ENCODE measurements around the gene PDZD2. TPM values are rescaled to one million over a fixed set of nuclear protein-coding genes. Genes with fewer than 3 reads are reported as not detected.
A peak's percentile ranks its signal among the peaks of the same experiment; 100 is the strongest.

Gene PDZD2
- total RNA-seq, 4 donors from 2014 or later: 107 to 195 (median 123) TPM

- no peaks in the 10 kb centered on the region for H3K27me3 ChIP-seq
- DNase-seq (ENCODE audit: low spot score in 2 of 2): peak in 1 of 2 donors; percentile 68
- peak overlapping the region; percentile 78 for H3K4me3 ChIP-seq
- no peak for TF ChIP-seq POLR2A (IDR thresholded peaks at IDR 0.05)
- TF ChIP-seq EP300 (IDR thresholded peaks at IDR 0.05): no peak
- TF ChIP-seq POLR2AphosphoS5 (IDR thresholded peaks at IDR 0.05): no peak
- TF ChIP-seq CTCF (IDR thresholded peaks at IDR 0.05): no peak
- peaks cover 27% of the 10 kb centered on the region for H3K4me1 ChIP-seq
- peak overlapping the region; percentile 76 for H3K27ac ChIP-seq
- WGBS: 4% methylated on average over 28 of the region's 49 CpGs
- no peaks in the 10 kb centered on the region for H3K36me3 ChIP-seq
- H3K9me3 ChIP-seq: peaks cover 10% of the 10 kb centered on the region
Observed at GRCh38 chr5:31854181-31855133, 215.5 kb downstream of the PDZD2 start.

GRCh38 chr5:31855134-31856040, 216.5 kb downstream of the PDZD2 start:
- peak overlapping the region; percentile 78 for H3K4me3 ChIP-seq

GRCh38 chr5:31859096-31859495, 220.2 kb downstream of the PDZD2 start:
- Histone ChIP-seq H3K27ac (no peak overlapping the region), H3K9me3 (peaks cover 10% of the 10 kb centered on the region), H3K4me1 (peaks cover 20% of the 10 kb centered on the region), H3K4me3 (no peak overlapping the region), H3K36me3 (no peaks in the 10 kb centered on the region), H3K27me3 (no peaks in the 10 kb centered on the region)
- TF ChIP-seq POLR2AphosphoS5 (IDR thresholded peaks at IDR 0.05) (no peak), EP300 (IDR thresholded peaks at IDR 0.05) (no peak), CTCF (IDR thresholded peaks at IDR 0.05) (no peak), POLR2A (IDR thresholded peaks at IDR 0.05) (no peak)
- DNase-seq (ENCODE audit: low spot score in 2 of 2): no peak

More at GRCh38 chr5:31855134-31856040, 216.5 kb downstream of the PDZD2 start:
- Histone ChIP-seq H3K27ac (peak overlapping the region; percentile 76), H3K36me3 (no peaks in the 10 kb centered on the region), H3K4me1 (peaks cover 27% of the 10 kb centered on the region), H3K9me3 (peaks cover 10% of the 10 kb centered on the region), H3K27me3 (no peaks in the 10 kb centered on the region)
- no peak for TF ChIP-seq POLR2A (IDR thresholded peaks at IDR 0.05)
- TF ChIP-seq CTCF (IDR thresholded peaks at IDR 0.05): no peak
- no peak for TF ChIP-seq EP300 (IDR thresholded peaks at IDR 0.05)
- no peak for TF ChIP-seq POLR2AphosphoS5 (IDR thresholded peaks at IDR 0.05)
- 10% methylated on average over 24 of the region's 31 CpGs for WGBS
- no peak for DNase-seq (ENCODE audit: low spot score in 2 of 2)

GRCh38 chr5:31860278-31860677, 221.3 kb downstream of the PDZD2 start:
- no peak overlapping the region for H3K4me3 ChIP-seq
- peaks cover 8% of the 10 kb centered on the region for H3K4me1 ChIP-seq
- no peak overlapping the region for H3K27ac ChIP-seq
- WGBS: 94% methylated on average over 4 of the region's 4 CpGs
- DNase-seq (ENCODE audit: low spot score in 2 of 2): no peak
- no peaks in the 10 kb centered on the region for H3K36me3 ChIP-seq
- H3K9me3 ChIP-seq: peaks cover 10% of the 10 kb centered on the region
- TF ChIP-seq POLR2AphosphoS5 (IDR thresholded peaks at IDR 0.05) (no peak), CTCF (IDR thresholded peaks at IDR 0.05) (no peak), EP300 (IDR thresholded peaks at IDR 0.05) (no peak), POLR2A (IDR thresholded peaks at IDR 0.05) (no peak)
- H3K27me3 ChIP-seq: no peaks in the 10 kb centered on the region

Measured in suprapubic skin (tissue), 4 donors.